SHP77 (cell line): ENCODE data around the gene VPS35L.
A peak's percentile ranks its signal among the peaks of the same experiment; 100 is the strongest.
"Not testable (repeated sequence)": the region's sequence is repeated elsewhere in the genome, so short reads cannot be mapped to it uniquely, and the experiment has no call there.

Experiments
- DNase-seq, 2 experiments: peaks; one replicate each; lab custom pipeline; 2025; lab: John Stamatoyannopoulos, UW

Gene VPS35L

GRCh38 chr16:19712418-19713058 lies 157.0 kb downstream of the VPS35L start:
- DNase-seq: no peak

GRCh38 chr16:19713697-19714096 lies 158.2 kb downstream of the VPS35L start:
- no peak for DNase-seq

- no peak for DNase-seq
Measured at GRCh38 chr16:19715566-19715965, 160.1 kb downstream of the VPS35L start.

- no peak for DNase-seq
Measured at GRCh38 chr16:19716183-19716582, 160.7 kb downstream of the VPS35L start.

- not testable (repeated sequence) for DNase-seq
Measured at GRCh38 chr16:19716728-19717127, 161.2 kb downstream of the VPS35L start.

GRCh38 chr16:19717314-19717713 lies 161.8 kb downstream of the VPS35L start:
- no peak for DNase-seq

- DNase-seq: peak; percentile 38 to 72
Measured at GRCh38 chr16:19717741-19718623, 162.5 kb downstream of the VPS35L start, which contains the start of the genes IQCK and KNOP1. TSS of gene IQCK (plus strand) at chr16:19718271. CDS start at chr16:19718307, 36 bp downstream. TSS of gene KNOP1 (minus strand) at chr16:19718227. CDS start at chr16:19715035, 3,192 bp downstream.

- peak in 1 of 2 experiments; percentile 32 for DNase-seq
Measured at GRCh38 chr16:19718624-19718965, 163.1 kb downstream of the VPS35L start.

- no peak for DNase-seq
Measured at GRCh38 chr16:19722269-19722952, 166.9 kb downstream of the VPS35L start.

- DNase-seq: no peak
Measured at GRCh38 chr16:19722981-19723380, 167.5 kb downstream of the VPS35L start.

GRCh38 chr16:19728636-19728965 lies 173.1 kb downstream of the VPS35L start:
- no peak for DNase-seq

- DNase-seq: no peak
Measured at GRCh38 chr16:19733551-19733950, 178.0 kb downstream of the VPS35L start.

- no peak for DNase-seq
Measured at GRCh38 chr16:19735074-19735867, 179.8 kb downstream of the VPS35L start.

- DNase-seq: no peak
Measured at GRCh38 chr16:19737306-19738038, 182.0 kb downstream of the VPS35L start.

- no peak for DNase-seq
Measured at GRCh38 chr16:19741354-19741753, 185.9 kb downstream of the VPS35L start.

- no peak for DNase-seq
Measured at GRCh38 chr16:19743816-19744159, 188.3 kb downstream of the VPS35L start.

- DNase-seq: no peak
Measured at GRCh38 chr16:19744670-19745069, 189.2 kb downstream of the VPS35L start.

- DNase-seq: no peak
Measured at GRCh38 chr16:19745286-19746010, 189.9 kb downstream of the VPS35L start.

GRCh38 chr16:19746561-19746960 lies 191.1 kb downstream of the VPS35L start:
- DNase-seq: no peak

GRCh38 chr16:19748389-19749168 lies 193.1 kb downstream of the VPS35L start:
- no peak for DNase-seq
